NCI-H2029 treated with DMSO at 0.1 percent for 48 hours (cell line): ENCODE results near the gene CLDN19.
"Not testable (repeated sequence)": the region's sequence is repeated elsewhere in the genome, so short reads cannot be mapped to it uniquely, and the experiment has no call there.

Source experiments
- DNase-seq: peaks from one replicate; lab custom pipeline; 2025; lab: John Stamatoyannopoulos, UW

The CLDN19 gene

DNA sequence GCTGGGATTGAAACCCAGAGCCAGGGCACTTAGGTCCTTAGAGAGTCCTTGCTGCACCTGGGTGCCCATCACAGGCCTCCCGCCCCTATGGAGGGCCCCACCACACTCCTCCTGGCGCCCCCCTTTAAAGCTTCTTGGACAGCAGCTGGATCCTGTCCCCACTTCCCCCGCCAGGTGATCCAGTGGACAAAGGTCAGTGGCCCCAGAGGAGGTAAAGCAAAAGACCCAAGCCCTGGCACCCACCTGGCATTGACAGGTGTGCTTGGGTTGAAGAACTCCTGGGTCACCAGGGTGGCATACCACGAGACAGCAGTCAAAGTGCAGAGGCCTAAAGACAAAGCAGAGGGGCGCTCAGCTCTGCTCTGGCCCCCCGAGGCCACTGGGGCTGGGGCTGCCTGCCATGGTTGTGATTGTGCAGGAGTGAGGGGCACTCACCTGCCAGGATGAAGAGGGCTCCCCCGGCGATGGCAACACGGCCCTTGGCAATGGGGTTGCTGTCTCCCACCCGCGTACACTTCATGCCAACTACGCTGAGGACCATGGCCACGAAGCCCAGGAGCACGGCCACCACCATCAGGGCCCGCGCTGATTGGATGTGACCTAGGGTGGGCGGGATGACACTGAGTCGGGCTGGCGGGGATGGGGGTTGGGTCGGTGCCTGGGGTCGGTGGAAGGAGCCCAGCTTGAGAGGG is 1.9 kb downstream of the CLDN19 start:
- no peak for DNase-seq

- DNase-seq = peak; percentile 90
Observed at GRCh38 chr1:42737257-42737656, 2.8 kb downstream of the CLDN19 start.

GRCh38 chr1:42736571-42737200 is 3.4 kb downstream of the CLDN19 start:
- no peak for DNase-seq

DNA sequence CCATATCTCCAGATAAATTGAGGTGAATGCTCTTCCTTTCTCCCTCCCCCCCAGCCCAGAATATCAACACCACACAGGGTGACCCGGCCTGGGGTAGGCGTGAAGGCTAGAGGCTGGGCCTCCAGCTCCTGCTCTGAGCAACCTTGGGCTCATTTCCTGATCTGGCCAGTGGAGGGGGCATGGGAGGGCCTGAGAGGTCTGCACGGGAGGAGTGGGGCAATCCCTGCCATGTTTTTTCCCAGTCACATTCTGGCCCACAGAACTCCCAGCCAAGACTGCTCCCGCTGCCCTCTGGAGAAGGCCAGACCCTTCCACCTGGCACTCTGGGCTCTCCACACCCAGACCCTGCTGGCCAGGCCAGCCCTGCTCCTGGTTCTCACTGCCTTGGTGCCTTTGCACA is 3.9 kb downstream of the CLDN19 start:
- no peak for DNase-seq

DNA sequence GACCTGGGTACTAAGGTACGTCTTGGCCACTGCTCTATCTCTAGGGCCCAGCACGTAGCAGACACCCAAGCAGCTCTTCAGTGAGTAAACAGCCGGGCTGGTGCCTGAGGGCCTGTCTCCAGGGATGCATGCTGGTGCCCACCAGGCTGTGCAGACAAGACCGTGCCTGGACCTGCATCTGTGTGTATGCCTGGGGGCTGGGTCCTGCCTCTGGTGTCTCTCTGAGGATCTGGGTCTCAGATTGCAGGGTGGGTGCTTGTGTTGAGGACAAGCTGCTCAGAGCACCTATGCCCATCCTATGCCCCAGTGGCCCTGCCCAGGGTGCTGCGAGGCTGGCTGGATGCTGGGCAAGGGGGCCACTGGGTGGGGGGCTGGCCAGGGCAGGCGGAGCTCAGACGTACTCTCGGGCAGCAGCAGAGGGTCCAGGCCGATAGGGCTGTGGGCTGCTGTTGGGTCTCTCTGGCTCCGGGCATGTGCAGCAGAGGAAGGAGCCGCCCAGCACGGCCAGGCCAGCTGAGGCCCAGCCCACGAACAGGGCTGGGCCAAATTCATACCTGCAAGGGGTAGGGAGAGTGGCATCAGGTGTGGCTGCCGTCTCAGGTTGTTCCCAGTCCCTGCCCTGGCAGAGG is 4.4 kb downstream of the CLDN19 start:
- no peak for DNase-seq

GRCh38 chr1:42735056-42735455 is 5.0 kb downstream of the CLDN19 start:
- no peak for DNase-seq

DNA sequence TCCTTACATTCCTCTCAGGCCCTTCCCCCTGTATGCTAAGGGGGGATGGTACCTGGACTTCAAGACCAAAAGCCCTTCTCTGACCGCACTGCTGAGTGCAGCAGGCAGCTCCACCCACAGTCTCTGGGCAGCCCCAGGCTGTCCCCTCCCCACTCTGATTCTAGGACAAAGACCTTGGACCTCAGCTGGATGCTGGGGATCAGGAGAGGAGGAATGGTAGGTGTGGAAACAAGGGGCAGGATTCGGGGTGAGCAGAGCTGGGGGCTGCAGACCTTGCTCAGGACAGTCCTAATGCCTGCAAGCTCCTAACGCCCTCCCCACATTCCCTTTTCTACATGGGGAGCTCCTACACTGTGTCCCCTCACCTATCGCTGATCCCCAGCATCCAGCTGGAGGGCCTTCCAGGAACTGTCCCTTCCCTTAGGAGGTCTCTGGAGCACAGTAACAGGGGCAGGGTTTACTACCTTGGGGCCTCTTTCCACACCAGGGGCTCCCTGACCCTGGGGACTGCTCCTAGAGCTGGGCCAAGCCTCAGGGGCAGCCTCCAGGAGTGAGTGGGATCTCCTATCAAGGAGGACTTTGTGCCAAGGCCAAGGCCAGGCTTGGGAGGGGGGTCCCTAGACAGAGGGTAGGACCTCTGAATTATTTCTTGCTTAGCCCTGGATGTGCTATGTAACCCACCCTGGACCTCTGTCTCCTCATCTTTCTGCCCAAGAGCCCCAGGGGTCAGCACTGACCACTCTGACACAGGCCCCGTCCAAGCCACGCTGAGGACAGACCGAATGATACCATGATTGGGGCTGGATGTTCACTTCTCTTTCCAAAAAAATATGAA is 5.6 kb downstream of the CLDN19 start:
- DNase-seq = no peak

DNA sequence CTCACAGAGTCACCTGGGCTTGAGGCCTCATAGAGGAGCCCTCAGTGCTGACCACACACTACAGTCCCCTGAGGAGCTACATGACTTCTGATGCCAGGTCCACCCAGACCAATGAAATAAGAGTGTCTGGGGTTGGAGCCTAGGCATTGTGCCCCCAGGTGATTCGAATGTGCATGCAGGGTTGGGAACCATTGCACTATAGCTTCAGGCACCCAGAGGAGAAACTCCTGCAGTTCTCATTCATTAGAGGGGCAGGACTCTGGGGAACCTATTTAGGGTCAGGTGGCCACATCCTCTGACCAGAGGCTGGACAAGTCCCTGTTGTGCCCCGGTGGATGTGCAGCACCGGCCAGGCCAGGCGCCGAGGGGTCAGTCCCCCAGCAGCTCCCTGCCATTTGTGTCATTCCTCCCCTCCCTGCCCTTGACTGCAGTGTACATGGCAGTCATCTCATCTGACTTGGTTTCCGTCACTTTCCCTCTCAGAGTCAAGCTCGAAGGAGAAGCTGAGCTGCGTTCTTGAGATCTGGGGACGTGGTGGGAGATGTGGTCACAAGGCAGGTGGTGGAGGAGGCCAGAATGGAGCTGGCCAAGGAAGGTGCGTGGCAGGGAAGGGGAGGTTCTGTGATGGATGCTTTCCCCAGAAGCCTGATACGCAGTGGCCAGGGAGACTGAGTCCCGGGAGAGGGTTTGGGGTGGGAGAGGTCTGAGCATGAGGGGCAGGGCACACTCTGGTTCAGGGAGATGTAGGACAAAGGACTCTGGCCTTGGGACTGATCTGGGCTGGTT is 6.4 kb downstream of the CLDN19 start:
- DNase-seq = no peak

DNA sequence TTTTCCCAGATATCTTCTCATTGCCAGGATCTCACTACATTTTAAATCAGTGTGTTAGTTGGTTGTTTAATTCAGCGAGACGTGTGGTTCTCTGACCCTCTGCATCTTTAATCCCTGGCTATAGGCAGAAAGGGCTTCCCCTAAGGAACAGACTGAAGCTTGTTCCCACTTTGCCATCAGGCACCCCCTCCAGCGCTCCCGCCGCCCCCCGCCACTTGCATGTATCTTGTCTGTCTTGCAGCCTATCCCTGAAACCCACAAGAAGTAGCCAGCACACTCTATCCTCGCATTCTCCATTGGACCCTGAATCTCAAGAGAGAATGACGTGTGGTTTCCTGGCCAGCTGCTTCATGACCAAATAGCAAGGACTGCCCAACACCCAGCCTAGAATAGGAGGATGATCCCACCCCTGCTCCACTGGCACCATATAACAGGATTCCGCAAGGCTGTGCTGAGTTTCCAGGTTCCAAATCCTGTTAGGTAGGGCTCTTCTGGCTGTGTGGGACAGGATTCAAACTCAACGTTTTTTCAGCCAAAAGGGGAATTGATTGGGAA is 7.8 kb downstream of the CLDN19 start:
- DNase-seq = no peak

DNA sequence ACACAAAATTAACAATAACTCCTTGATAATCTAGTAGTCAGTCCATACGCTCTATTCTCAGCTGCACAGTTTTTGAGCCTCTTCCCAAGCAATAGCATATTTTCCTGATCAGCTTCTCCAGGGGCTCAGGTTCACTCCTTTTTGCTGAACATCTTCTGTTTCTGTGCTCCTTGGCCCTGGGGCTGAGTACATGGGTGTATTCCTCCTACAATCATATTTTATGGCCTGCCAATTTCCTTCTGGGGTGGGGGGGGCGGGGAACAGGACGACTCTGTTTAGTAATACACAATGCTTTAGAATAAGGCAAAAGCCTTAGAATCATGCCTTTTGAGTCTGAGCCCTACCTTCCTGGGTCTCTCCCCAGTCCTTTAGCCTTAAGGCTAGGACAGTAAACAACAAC is 8.5 kb downstream of the CLDN19 start:
- no peak for DNase-seq

- DNase-seq = no peak
Observed at GRCh38 chr1:42730988-42731387, 9.0 kb downstream of the CLDN19 start.

GRCh38 chr1:42730002-42730401 is 10.0 kb downstream of the CLDN19 start:
- no peak for DNase-seq

- DNase-seq = not testable (repeated sequence)
Observed at GRCh38 chr1:42725820-42726219, 14.2 kb downstream of the CLDN19 start.

GRCh38 chr1:42723511-42723910 is 16.5 kb downstream of the CLDN19 start:
- DNase-seq = no peak

DNA sequence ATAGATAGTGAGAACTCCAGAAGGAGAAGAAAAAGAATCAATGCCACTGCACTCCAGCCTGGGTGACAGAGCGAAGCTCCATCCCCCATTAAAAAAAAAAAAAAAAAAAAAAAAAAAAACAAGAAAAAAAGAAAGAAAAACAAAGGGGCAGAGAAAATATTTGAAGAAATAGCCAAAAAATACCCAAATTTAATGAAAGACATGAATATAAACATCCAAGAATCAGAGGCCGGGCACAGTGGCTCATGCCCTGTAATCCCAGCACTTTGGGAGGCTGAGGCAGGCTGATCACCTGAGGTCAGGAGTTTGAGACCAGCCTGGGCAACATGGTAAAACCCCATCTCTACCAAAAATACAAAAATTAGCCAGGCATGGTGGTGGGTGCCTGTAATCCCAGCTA is 17.6 kb downstream of the CLDN19 start:
- DNase-seq = not testable (repeated sequence)

DNA sequence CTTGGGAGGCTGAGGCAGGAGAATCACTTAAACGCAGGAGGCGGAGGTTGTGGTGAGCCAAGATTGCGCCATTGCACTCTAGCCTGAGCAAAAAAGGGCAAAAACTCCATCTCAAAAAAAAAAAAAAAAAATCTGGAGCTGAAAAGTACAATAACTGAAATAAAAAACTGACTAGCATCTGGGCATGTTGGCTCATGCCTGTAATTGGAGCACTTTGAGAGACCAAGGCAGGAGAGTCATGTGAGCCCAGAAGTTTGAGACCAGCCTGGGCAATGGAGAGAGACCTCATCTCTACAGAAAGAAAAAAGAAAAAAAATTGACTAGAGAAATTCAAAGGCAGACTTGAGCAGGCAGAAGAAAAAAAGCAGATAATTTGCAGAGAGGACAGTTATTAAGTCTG is 18.1 kb downstream of the CLDN19 start:
- no peak for DNase-seq

DNA sequence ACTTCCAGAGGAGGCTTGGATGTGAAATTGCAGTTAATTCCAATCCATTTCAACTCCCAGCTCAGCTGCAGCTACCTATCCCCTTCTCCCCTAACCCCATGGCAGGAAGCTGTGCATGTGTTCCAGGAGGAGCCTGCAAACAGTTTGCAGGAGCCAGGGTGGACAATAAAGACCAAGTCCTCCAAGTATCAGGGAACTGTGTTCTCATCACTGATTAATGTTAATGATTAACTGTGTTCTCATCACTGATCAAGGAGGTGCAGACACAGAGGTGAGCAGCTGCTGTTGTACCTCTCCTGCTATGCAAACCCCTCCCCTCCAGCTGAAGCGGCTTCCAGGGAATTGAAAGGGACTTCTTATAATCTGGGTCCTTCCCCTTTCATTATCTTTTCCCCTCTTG is 19.2 kb downstream of the CLDN19 start:
- DNase-seq = no peak

- DNase-seq = not testable (repeated sequence)
Observed at GRCh38 chr1:42714441-42714840, 25.6 kb downstream of the CLDN19 start.

GRCh38 chr1:42713293-42713692 is 26.7 kb downstream of the CLDN19 start:
- no peak for DNase-seq

- not testable (repeated sequence) for DNase-seq
Observed at GRCh38 chr1:42712808-42713207, 27.2 kb downstream of the CLDN19 start.

GRCh38 chr1:42703888-42704464 is 36.1 kb downstream of the CLDN19 start:
- no peak for DNase-seq
